Upper lobe of left lung (tissue), 4 donors: ENCODE data around the gene TEX36.

ENCODE experiments used
- EP300 ChIP-seq, 4 donors: sonication (generic); formaldehyde crosslinking; IDR thresholded peaks; one replicate each; pipeline ENCODE4 v1.5.1; 2017; ENCODE audit warnings: antibody characterized with exemption in 4 of 4, control low read depth in 2 of 4
- TF ChIP-seq, protein P1 (sequence below), 6 experiments: fragments of 450-650 bp in 4 of 6; fragments of 200-600 bp in 2 of 6; sonication (generic) in 2 of 6; IDR thresholded peaks; one replicate each; pipeline ENCODE4 v1.5.1; 2016 to 2019; ENCODE audit warnings: antibody characterized with exemption in 6 of 6

DNA sequence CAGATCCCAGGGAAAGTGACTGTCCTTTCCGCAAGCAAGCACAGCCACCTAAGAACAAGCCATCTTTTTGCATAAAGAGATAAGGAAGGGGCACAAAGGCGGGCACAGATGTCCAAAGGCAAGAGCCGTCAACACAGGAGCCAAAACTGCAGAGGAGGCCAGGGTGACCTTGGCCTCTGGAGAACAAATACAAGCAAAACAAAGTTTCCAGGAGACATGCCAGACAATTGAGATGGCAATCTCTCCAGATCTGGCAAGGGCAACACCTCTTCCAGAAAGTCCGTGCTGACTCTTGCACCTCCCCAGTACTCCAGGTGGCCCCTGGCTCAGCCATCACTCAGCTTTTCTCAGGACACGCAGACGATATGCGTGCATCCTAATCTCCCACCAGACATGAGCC, 58.2 kb downstream of the TEX36 start:
- TF ChIP-seq, protein P1, sequence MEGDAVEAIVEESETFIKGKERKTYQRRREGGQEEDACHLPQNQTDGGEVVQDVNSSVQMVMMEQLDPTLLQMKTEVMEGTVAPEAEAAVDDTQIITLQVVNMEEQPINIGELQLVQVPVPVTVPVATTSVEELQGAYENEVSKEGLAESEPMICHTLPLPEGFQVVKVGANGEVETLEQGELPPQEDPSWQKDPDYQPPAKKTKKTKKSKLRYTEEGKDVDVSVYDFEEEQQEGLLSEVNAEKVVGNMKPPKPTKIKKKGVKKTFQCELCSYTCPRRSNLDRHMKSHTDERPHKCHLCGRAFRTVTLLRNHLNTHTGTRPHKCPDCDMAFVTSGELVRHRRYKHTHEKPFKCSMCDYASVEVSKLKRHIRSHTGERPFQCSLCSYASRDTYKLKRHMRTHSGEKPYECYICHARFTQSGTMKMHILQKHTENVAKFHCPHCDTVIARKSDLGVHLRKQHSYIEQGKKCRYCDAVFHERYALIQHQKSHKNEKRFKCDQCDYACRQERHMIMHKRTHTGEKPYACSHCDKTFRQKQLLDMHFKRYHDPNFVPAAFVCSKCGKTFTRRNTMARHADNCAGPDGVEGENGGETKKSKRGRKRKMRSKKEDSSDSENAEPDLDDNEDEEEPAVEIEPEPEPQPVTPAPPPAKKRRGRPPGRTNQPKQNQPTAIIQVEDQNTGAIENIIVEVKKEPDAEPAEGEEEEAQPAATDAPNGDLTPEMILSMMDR (IDR thresholded peaks at IDR 0.05): no peak
- no peak for TF ChIP-seq EP300 (IDR thresholded peaks at IDR 0.05)
